ENCODE data around the gene FANCM. TPM values are rescaled to one million over a fixed set of nuclear protein-coding genes. Genes with fewer than 3 reads are reported as not detected.

The FANCM gene
- total RNA-seq, 1 donor, result 6.2 TPM

DNA sequence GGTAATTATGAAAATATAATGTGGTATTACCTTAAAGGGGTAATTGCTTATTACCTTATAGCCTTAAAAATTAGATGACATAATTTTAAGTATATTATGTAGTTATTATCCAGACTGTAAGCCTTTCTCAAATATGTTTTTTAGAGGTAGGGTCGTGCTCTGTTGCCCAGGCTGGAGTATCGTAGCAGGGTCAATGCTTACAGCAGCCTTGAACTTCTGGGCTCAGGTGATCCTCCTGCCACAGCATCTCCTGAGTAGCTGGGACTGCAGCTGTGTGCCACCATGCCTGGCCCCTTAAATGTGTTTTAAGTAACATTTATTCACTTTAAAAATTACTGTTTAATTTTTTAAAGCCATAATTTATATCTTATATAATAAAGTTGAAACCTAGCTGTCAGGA, 41.5 kb upstream of the FANCM start:
- peaks cover 29% of the 10 kb centered on the region for H4K20me1 ChIP-seq (ENCODE audit: insufficient read depth, low read length)
- H3K9me3 ChIP-seq (ENCODE audit: low read depth, low read length), result no peaks in the 10 kb centered on the region
- TF ChIP-seq, protein P1, sequence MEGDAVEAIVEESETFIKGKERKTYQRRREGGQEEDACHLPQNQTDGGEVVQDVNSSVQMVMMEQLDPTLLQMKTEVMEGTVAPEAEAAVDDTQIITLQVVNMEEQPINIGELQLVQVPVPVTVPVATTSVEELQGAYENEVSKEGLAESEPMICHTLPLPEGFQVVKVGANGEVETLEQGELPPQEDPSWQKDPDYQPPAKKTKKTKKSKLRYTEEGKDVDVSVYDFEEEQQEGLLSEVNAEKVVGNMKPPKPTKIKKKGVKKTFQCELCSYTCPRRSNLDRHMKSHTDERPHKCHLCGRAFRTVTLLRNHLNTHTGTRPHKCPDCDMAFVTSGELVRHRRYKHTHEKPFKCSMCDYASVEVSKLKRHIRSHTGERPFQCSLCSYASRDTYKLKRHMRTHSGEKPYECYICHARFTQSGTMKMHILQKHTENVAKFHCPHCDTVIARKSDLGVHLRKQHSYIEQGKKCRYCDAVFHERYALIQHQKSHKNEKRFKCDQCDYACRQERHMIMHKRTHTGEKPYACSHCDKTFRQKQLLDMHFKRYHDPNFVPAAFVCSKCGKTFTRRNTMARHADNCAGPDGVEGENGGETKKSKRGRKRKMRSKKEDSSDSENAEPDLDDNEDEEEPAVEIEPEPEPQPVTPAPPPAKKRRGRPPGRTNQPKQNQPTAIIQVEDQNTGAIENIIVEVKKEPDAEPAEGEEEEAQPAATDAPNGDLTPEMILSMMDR (IDR thresholded peaks at IDR 0.05; ENCODE audit: extremely low read depth, low read depth, low read length), result no peak
- H2AFZ ChIP-seq (ENCODE audit: low read length), result no peak overlapping the region
- no peak overlapping the region for H3K4me3 ChIP-seq (ENCODE audit: insufficient read depth, low read length)
- H3K27ac ChIP-seq (ENCODE audit: low read depth, low read length), result no peak overlapping the region
- no peak for DNase-seq (ENCODE audit: insufficient read length, low spot score, missing footprints)
- no peaks in the 10 kb centered on the region for H3K27me3 ChIP-seq (ENCODE audit: insufficient read depth, low read length)
- no peak overlapping the region for H3K4me2 ChIP-seq (ENCODE audit: insufficient read depth, low read length)
- peaks cover 29% of the 10 kb centered on the region for H3K36me3 ChIP-seq (ENCODE audit: insufficient read depth, low read length)
- peaks cover 20% of the 10 kb centered on the region for H3K4me1 ChIP-seq (ENCODE audit: insufficient read depth, low read length)
- peaks cover 88% of the 10 kb centered on the region for H3K79me2 ChIP-seq (ENCODE audit: insufficient read depth, low read length)

DNA sequence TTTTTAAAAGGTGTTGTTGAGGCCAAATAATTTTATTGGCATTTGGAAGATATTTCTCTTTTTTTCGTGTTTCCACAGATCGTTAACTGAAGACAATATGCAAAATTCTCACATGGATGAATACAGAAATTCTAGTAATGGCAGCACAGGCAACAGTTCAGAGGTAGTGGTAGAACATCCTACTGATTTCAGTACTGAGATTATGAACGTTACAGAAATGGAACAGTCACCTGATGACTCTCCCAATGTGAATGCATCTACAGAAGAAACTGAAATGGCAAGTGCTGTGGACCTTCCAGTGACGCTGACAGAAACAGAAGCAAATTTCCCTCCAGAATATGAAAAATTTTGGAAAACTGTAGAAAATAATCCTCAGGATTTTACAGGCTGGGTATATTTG, 40.6 kb upstream of the FANCM start:
- H3K27me3 ChIP-seq (ENCODE audit: insufficient read depth, low read length), result no peaks in the 10 kb centered on the region

DNA sequence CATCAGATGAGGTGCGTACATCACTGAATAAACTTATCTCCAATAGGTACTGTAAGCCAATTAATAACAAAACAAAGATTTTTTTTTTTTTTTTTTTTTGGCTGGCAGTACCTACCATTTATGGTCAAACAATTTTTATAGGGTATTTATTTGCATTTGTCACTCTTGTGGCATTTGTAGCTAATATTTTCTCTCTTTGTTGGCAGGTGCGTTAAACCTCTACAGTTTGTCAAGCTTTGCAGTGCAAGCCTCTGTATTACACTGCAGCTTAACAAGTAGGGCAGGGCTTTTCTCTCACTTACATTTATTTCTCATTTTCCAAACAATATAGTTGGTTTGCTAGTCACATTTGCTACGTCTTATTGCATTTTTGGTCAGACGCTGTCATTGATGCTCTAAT, 39.5 kb upstream of the FANCM start:
- no peaks in the 10 kb centered on the region for H3K9me3 ChIP-seq (ENCODE audit: low read depth, low read length)
- no peak overlapping the region for H3K4me3 ChIP-seq (ENCODE audit: insufficient read depth, low read length)
- H4K20me1 ChIP-seq (ENCODE audit: insufficient read depth, low read length), result peaks cover 10% of the 10 kb centered on the region
- no peaks in the 10 kb centered on the region for H3K27me3 ChIP-seq (ENCODE audit: insufficient read depth, low read length)
- peaks cover 5% of the 10 kb centered on the region for H3K4me1 ChIP-seq (ENCODE audit: insufficient read depth, low read length)
- peaks cover 81% of the 10 kb centered on the region for H3K79me2 ChIP-seq (ENCODE audit: insufficient read depth, low read length)
- TF ChIP-seq, protein P1 (IDR thresholded peaks at IDR 0.05; ENCODE audit: extremely low read depth, low read depth, low read length), result no peak
- no peak overlapping the region for H3K27ac ChIP-seq (ENCODE audit: low read depth, low read length)
- no peak overlapping the region for H3K4me2 ChIP-seq (ENCODE audit: insufficient read depth, low read length)
- no peak overlapping the region for H2AFZ ChIP-seq (ENCODE audit: low read length)
- DNase-seq (ENCODE audit: insufficient read length, low spot score, missing footprints), result no peak
- H3K36me3 ChIP-seq (ENCODE audit: insufficient read depth, low read length), result peaks cover 42% of the 10 kb centered on the region

More for the DNA sequence above, 40.6 kb upstream of the FANCM start:
- Histone ChIP-seq H3K9me3 (ENCODE audit: low read depth, low read length) (no peaks in the 10 kb centered on the region), H4K20me1 (ENCODE audit: insufficient read depth, low read length) (peaks cover 21% of the 10 kb centered on the region), H3K36me3 (ENCODE audit: insufficient read depth, low read length) (peaks cover 35% of the 10 kb centered on the region), H3K79me2 (ENCODE audit: insufficient read depth, low read length) (peaks cover 83% of the 10 kb centered on the region), H3K4me2 (ENCODE audit: insufficient read depth, low read length) (no peak overlapping the region), H3K27ac (ENCODE audit: low read depth, low read length) (no peak overlapping the region), H3K4me3 (ENCODE audit: insufficient read depth, low read length) (no peak overlapping the region), H2AFZ (ENCODE audit: low read length) (no peak overlapping the region), H3K4me1 (ENCODE audit: insufficient read depth, low read length) (peaks cover 12% of the 10 kb centered on the region)
- no peak for DNase-seq (ENCODE audit: insufficient read length, low spot score, missing footprints)
- TF ChIP-seq, protein P1 (IDR thresholded peaks at IDR 0.05; ENCODE audit: extremely low read depth, low read depth, low read length), result no peak

DNA sequence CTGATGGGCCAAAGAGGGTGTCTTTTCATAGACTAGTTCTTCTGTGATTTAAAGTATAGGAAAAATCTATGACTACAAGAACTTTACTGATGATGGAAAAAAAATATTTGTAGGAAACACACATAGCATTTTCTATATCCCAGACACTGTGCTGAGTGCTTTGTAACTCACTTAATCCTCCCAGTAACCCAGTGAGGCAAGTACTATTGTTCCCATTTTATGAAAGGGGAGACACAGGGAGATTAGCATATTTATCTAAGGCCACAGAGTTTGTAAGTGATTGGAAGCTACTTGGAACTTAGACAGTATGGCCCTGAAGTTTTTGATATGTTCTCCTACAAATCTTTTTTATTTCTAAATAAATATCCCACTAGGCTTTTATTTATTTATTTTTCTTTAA, 31.9 kb upstream of the FANCM start:
- TF ChIP-seq, protein P1 (IDR thresholded peaks at IDR 0.05; ENCODE audit: extremely low read depth, low read depth, low read length), result no peak
- H3K9me3 ChIP-seq (ENCODE audit: low read depth, low read length), result no peaks in the 10 kb centered on the region
- H3K4me2 ChIP-seq (ENCODE audit: insufficient read depth, low read length), result no peak overlapping the region
- H2AFZ ChIP-seq (ENCODE audit: low read length), result no peak overlapping the region
- peaks cover 46% of the 10 kb centered on the region for H3K36me3 ChIP-seq (ENCODE audit: insufficient read depth, low read length)
- H4K20me1 ChIP-seq (ENCODE audit: insufficient read depth, low read length), result no peaks in the 10 kb centered on the region
- peaks cover 25% of the 10 kb centered on the region for H3K79me2 ChIP-seq (ENCODE audit: insufficient read depth, low read length)
- no peak for DNase-seq (ENCODE audit: insufficient read length, low spot score, missing footprints)
- no peaks in the 10 kb centered on the region for H3K27me3 ChIP-seq (ENCODE audit: insufficient read depth, low read length)
- no peaks in the 10 kb centered on the region for H3K4me1 ChIP-seq (ENCODE audit: insufficient read depth, low read length)
- no peak overlapping the region for H3K27ac ChIP-seq (ENCODE audit: low read depth, low read length)
- H3K4me3 ChIP-seq (ENCODE audit: insufficient read depth, low read length), result no peak overlapping the region

Data from osteoblast (primary cell).